HepG2 (cell line): ENCODE measurements around the gene CCDC34. TPM values are rescaled to one million over a fixed set of nuclear protein-coding genes. Genes with fewer than 3 reads are reported as not detected.

Experiments used
- ATAD3A ChIP-seq: sonication (generic); formaldehyde crosslinking; IDR thresholded peaks from 2 replicates; pipeline ENCODE4 v1.4.0; 2020; ENCODE audit warnings: missing genetic modification reagents
- EEA1 ChIP-seq: sonication (generic); formaldehyde crosslinking; IDR thresholded peaks from 2 replicates; pipeline ENCODE4 v1.5.1; 2020; ENCODE audit warnings: mild to moderate bottlenecking, missing genetic modification reagents, borderline replicate concordance
- FOSL2 ChIP-seq: sonication (generic); formaldehyde crosslinking; IDR thresholded peaks from 2 replicates; pipeline ENCODE4 v1.4.0; 2020; ENCODE audit warnings: missing genetic modification reagents
- GFI1 ChIP-seq: sonication (generic); formaldehyde crosslinking; IDR thresholded peaks from 2 replicates; pipeline ENCODE4 v1.5.0; 2020; ENCODE audit warnings: missing genetic modification reagents, mild to moderate bottlenecking, borderline replicate concordance
- KLF13 ChIP-seq: sonication (generic); formaldehyde crosslinking; IDR thresholded peaks from 2 replicates; pipeline ENCODE4 v1.4.0; 2020; ENCODE audit warnings: mild to moderate bottlenecking, missing genetic modification reagents
- MAFK ChIP-seq, 2 experiments: IDR thresholded peaks in 1 of 2; conservative IDR thresholded peaks in 1 of 2; 2 replicates each; pipeline ENCODE4 v1.6.1; 2011; ENCODE audit warnings: improper control_type of control experiment in 2 of 2, low read length in 2 of 2
- MED1 ChIP-seq: sonication (generic); formaldehyde crosslinking; IDR thresholded peaks from 2 replicates; pipeline ENCODE4 v1.4.0; 2020; ENCODE audit warnings: missing genetic modification reagents
- MEIS2 ChIP-seq: sonication (generic); formaldehyde crosslinking; IDR thresholded peaks from 2 replicates; pipeline ENCODE4 v1.9.0; 2021; ENCODE audit warnings: mild to moderate bottlenecking, missing genetic modification reagents
- PHB2 ChIP-seq: fragments of 450-650 bp; IDR thresholded peaks from 2 replicates; pipeline ENCODE4 v1.6.1; 2018; ENCODE audit not compliant: partially characterized antibody
- SAFB2 ChIP-seq: sonication (generic); formaldehyde crosslinking; IDR thresholded peaks from 2 replicates; pipeline ENCODE4 v1.5.1; 2020; ENCODE audit warnings: missing genetic modification reagents, low read depth, mild to moderate bottlenecking, borderline replicate concordance
- TEAD3 ChIP-seq: optimal IDR thresholded peaks from 2 replicates; pipeline ENCODE3; 2016; ENCODE audit warnings: borderline replicate concordance
- ZBTB33 ChIP-seq: sonication (generic); formaldehyde crosslinking; IDR thresholded peaks from 2 replicates; pipeline ENCODE4 v1.4.0; 2020; ENCODE audit warnings: missing genetic modification reagents
- ZKSCAN8 ChIP-seq: IDR thresholded peaks from 2 replicates; pipeline ENCODE4 v1.6.1; 2016; ENCODE audit warnings: borderline replicate concordance, missing genetic modification reagents, missing compliant biosample characterization
- ZNF280B ChIP-seq: sonication (generic); formaldehyde crosslinking; IDR thresholded peaks from 2 replicates; pipeline ENCODE4 v1.5.0; 2020; ENCODE audit warnings: missing genetic modification reagents, mild to moderate bottlenecking, borderline replicate concordance
- ZNF292 ChIP-seq: sonication (generic); formaldehyde crosslinking; IDR thresholded peaks from 2 replicates; pipeline ENCODE4 v1.8.1; 2022; ENCODE audit warnings: mild to moderate bottlenecking, low read depth, missing genetic modification reagents, borderline replicate concordance
- ZNF326 ChIP-seq: sonication (generic); formaldehyde crosslinking; IDR thresholded peaks from 2 replicates; pipeline ENCODE4 v1.4.0; 2020; ENCODE audit warnings: missing genetic modification reagents, borderline replicate concordance
- ZNF576 ChIP-seq: sonication (generic); formaldehyde crosslinking; IDR thresholded peaks from 2 replicates; pipeline ENCODE4 v1.4.0; 2020; ENCODE audit warnings: mild to moderate bottlenecking, missing genetic modification reagents
- ZNF780A ChIP-seq: sonication (generic); formaldehyde crosslinking; IDR thresholded peaks from 2 replicates; pipeline ENCODE4 v1.8.0; 2022; ENCODE audit warnings: mild to moderate bottlenecking, missing genetic modification reagents, moderate library complexity
- polyA plus RNA-seq, 8 experiments: library from polyadenylated mRNA; depleted of rRNA in 3 of 8; stranded (reverse) in 7 of 8; unstranded in 1 of 8; fragments of >200 nt; fragmentation: Illumina TruSeq in 4 of 8; extraction: Trizol in 4 of 8; gene quantifications; 2 replicates each; pipeline versions ENCODE4 v1.2.1 to v1.2.3, GENCODE V29; 2011 to 2016; ENCODE audit warnings: low read depth in 4 of 8, missing spikeins in 1 of 8, mixed read lengths in 1 of 8; ENCODE audit not compliant: insufficient read depth in 1 of 8
- total RNA-seq, 5 experiments: library from RNA; depleted of rRNA; stranded (reverse); fragments of >200 nt; fragmentation: Illumina TruSeq; extraction: Trizol; gene quantifications; 2 replicates each; pipeline ENCODE4 v1.2.3, GENCODE V29; 2016; ENCODE audit warnings: low read depth in 1 of 5
- TF ChIP-seq, protein P1 (sequence below): sonication (generic); formaldehyde crosslinking; IDR thresholded peaks from 2 replicates; pipeline ENCODE4 v1.5.1; 2020; ENCODE audit warnings: mild to moderate bottlenecking, missing genetic modification reagents, moderate library complexity
- TF ChIP-seq, protein P2 (sequence below): sonication (generic); formaldehyde crosslinking; IDR thresholded peaks from 2 replicates; pipeline ENCODE4 v1.8.1; 2023; ENCODE audit warnings: mild to moderate bottlenecking, inconsistent platforms, moderate library complexity, missing genetic modification reagents, borderline replicate concordance
- TF ChIP-seq, protein P3 (sequence below): sonication (generic); IDR thresholded peaks from 2 replicates; pipeline ENCODE4 v1.6.1; 2016; ENCODE audit warnings: low read depth, borderline replicate concordance

The CCDC34 gene
- total and polyA plus RNA-seq, 2 of the 13 experiments (the other 11 are each of a cell fraction or from before 2014, with no cell fraction given): 7.6 to 34.3 TPM

- TF ChIP-seq ATAD3A (CRISPR knock-in tag) (no peak), MEIS2 (0 out of 2 replicates have a peak, but pooled peaks have one; percentile 27), KLF13 (CRISPR knock-in tag) (peak; percentile 91; the same call in 1 of the 2 replicates), SAFB2 (CRISPR knock-in tag) (peak; percentile 25; the same call in 1 of the 2 replicates), TEAD3 (CRISPR knock-in tag) (peak; percentile 59), ZNF292 (CRISPR knock-in tag) (peak; percentile 89), ZBTB33 (CRISPR knock-in tag) (no peak; the same call in 1 of the 2 replicates), MED1 (CRISPR knock-in tag) (peak; percentile 71; the same call in 1 of the 2 replicates), ZNF780A (0 out of 2 replicates have a peak, but pooled peaks have one; percentile 45), ZNF576 (peak; percentile 70; the same call in 1 of the 2 replicates), FOSL2 (CRISPR knock-in tag) (no peak), ZKSCAN8 (CRISPR knock-in tag) (0 out of 2 replicates have a peak, but pooled peaks have one; percentile 19), ZNF280B (peak; percentile 51; the same call in 1 of the 2 replicates), GFI1 (CRISPR knock-in tag) (peak; percentile 85), PHB2 (no peak), MAFK (conservative IDR thresholded peaks at IDR 0.05 in 1 of 2, IDR thresholded peaks at IDR 0.05 in 1 of 2; ENCODE audit: low read length in 2 of 2) (no peak), EEA1 (CRISPR knock-in tag) (no peak), ZNF326 (CRISPR knock-in tag) (no peak)
- TF ChIP-seq, protein P1, sequence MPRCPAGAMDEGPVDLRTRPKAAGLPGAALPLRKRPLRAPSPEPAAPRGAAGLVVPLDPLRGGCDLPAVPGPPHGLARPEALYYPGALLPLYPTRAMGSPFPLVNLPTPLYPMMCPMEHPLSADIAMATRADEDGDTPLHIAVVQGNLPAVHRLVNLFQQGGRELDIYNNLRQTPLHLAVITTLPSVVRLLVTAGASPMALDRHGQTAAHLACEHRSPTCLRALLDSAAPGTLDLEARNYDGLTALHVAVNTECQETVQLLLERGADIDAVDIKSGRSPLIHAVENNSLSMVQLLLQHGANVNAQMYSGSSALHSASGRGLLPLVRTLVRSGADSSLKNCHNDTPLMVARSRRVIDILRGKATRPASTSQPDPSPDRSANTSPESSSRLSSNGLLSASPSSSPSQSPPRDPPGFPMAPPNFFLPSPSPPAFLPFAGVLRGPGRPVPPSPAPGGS (CRISPR knock-in tag): peak; percentile 35
- TF ChIP-seq, protein P2, sequence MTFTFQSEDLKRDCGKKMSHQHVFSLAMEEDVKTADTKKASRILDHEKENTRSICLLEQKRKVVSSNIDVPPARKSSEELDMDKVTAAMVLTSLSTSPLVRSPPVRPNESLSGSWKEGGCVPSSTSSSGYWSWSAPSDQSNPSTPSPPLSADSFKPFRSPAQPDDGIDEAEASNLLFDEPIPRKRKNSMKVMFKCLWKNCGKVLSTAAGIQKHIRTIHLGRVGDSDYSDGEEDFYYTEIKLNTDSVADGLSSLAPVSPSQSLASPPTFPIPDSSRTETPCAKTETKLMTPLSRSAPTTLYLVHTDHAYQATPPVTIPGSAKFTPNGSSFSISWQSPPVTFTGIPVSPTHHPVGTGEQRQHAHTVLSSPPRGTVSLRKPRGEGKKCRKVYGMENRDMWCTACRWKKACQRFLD (CRISPR knock-in tag): peak; percentile 95; the same call in 1 of the 2 replicates
- TF ChIP-seq, protein P3, sequence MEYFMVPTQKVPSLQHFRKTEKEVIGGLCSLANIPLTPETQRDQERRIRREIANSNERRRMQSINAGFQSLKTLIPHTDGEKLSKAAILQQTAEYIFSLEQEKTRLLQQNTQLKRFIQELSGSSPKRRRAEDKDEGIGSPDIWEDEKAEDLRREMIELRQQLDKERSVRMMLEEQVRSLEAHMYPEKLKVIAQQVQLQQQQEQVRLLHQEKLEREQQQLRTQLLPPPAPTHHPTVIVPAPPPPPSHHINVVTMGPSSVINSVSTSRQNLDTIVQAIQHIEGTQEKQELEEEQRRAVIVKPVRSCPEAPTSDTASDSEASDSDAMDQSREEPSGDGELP: peak; percentile 44; the same call in 1 of the 2 replicates
These were observed at the start of gene CCDC34 (continued) for GRCh38 chr11:27362749-27363575.
